IMR-90 (cell line): ENCODE measurements around the gene ITPK1.

Experiments used
- NFE2L2 ChIP-seq: fragments of 150-350 bp; IDR thresholded peaks from 2 replicates; pipeline ENCODE4 v1.6.1; 2016; ENCODE audit warnings: low read depth, mild to moderate bottlenecking, low read length
- POLR2A ChIP-seq: IDR thresholded peaks from 2 replicates; pipeline ENCODE4 v1.6.1; 2012; ENCODE audit warnings: mild to moderate bottlenecking, low read depth, low read length
- RCOR1 ChIP-seq: IDR thresholded peaks from 2 replicates; pipeline ENCODE4 v1.6.1; 2012; ENCODE audit warnings: mild to moderate bottlenecking, low read length, improper control_type of control experiment; ENCODE audit not compliant: insufficient replicate concordance
- SMC3 ChIP-seq: fragments of 150-350 bp; IDR thresholded peaks from 2 replicates; pipeline ENCODE4 v1.6.1; 2016; ENCODE audit warnings: low read depth, mild to moderate bottlenecking, antibody characterized with exemption, low read length, moderate library complexity
- TF ChIP-seq, protein P1 (sequence below): conservative IDR thresholded peaks from 2 replicates; pipeline ENCODE4 v1.5.1; 2012; ENCODE audit warnings: mild to moderate bottlenecking, low read depth, low read length, improper control_type of control experiment
- TF ChIP-seq, protein P2 (sequence below): fragments of 150-350 bp; IDR thresholded peaks from 2 replicates; pipeline ENCODE4 v1.6.1; 2017; ENCODE audit warnings: mild to moderate bottlenecking, antibody characterized with exemption, low read length, low read depth

DNA sequence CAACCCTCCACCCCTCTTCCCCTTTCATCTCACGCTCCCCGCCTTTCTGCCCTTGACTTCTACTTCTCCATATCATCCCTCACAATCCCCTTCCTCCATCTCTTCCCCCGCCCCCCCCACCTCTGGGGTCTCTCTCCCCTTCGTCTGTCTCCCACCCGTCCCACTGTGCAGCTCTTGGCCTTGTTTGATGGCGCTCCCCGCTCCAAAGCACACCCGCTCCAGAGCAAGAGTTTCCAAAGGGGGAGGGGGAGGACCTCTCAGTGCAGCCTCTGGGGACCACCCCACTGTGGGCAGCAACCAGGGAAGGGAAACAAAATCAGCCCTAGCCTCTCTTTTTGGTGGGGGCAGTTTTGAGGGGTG, 192.0 kb downstream of the ITPK1 start:
- TF ChIP-seq, protein P1, sequence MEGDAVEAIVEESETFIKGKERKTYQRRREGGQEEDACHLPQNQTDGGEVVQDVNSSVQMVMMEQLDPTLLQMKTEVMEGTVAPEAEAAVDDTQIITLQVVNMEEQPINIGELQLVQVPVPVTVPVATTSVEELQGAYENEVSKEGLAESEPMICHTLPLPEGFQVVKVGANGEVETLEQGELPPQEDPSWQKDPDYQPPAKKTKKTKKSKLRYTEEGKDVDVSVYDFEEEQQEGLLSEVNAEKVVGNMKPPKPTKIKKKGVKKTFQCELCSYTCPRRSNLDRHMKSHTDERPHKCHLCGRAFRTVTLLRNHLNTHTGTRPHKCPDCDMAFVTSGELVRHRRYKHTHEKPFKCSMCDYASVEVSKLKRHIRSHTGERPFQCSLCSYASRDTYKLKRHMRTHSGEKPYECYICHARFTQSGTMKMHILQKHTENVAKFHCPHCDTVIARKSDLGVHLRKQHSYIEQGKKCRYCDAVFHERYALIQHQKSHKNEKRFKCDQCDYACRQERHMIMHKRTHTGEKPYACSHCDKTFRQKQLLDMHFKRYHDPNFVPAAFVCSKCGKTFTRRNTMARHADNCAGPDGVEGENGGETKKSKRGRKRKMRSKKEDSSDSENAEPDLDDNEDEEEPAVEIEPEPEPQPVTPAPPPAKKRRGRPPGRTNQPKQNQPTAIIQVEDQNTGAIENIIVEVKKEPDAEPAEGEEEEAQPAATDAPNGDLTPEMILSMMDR: no peak
- no peak for TF ChIP-seq POLR2A
- no peak for TF ChIP-seq SMC3
- TF ChIP-seq RCOR1: no peak
- no peak for TF ChIP-seq NFE2L2
- TF ChIP-seq, protein P2, sequence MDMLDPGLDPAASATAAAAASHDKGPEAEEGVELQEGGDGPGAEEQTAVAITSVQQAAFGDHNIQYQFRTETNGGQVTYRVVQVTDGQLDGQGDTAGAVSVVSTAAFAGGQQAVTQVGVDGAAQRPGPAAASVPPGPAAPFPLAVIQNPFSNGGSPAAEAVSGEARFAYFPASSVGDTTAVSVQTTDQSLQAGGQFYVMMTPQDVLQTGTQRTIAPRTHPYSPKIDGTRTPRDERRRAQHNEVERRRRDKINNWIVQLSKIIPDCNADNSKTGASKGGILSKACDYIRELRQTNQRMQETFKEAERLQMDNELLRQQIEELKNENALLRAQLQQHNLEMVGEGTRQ: no peak
